HG02885 (cell line): ENCODE data around the gene MAP4K4.

Experiments used
- ATAC-seq: cut with Tn5 transposase; IDR thresholded peaks from one replicate; pipeline ENCODE4 v1.9.1; 2021; ENCODE audit warnings: mild to moderate bottlenecking; ENCODE audit not compliant: unreplicated experiment, poor library complexity

Gene MAP4K4

DNA sequence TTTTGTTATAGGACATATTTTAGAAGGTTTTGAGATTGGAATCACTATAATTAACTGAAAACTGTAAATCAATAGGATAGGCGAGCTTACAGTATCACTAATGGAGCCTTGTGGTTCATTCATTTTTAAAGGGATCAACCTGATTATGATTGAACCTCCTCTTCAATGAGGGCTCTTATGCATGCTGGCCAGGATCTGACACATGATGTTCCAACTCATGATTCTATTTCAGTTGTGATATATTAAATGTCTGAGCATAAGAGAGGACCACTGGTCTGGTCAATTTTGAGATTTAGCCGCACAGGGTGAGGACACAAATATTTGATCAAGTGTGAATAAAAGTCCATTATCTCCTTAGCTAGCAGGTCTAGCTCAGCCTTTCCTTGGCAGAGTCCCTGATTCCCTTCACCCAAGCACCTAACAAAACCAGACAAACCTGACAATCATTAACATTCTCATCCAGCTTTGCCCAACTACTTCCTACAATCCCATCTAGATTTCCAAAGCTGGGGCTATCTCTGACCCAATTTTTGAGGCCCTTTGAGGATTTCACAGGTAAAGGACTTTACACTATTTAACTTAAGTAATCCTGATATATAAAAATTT is 6.9 kb upstream of the MAP4K4 start:
- ATAC-seq: no peak

DNA sequence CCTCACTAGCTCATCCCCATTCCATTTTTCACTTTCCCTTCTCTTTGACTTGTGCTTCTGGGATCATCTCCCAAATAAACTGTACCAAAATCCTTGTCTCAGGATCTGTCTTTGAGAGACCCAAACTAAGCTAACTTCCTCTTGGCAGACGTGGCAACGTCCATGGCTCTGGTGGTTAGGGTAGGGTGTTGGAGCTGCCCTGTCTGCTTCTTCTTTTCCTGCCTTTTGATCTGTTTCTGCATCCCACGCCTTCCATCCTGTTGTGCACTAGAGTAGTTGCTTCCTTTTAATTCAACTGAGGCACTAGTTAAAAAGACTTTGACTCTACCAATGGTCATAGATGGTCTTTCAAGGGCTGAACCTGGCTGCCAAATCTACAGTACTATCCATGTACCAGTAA is 5.5 kb upstream of the MAP4K4 start:
- no peak for ATAC-seq

DNA sequence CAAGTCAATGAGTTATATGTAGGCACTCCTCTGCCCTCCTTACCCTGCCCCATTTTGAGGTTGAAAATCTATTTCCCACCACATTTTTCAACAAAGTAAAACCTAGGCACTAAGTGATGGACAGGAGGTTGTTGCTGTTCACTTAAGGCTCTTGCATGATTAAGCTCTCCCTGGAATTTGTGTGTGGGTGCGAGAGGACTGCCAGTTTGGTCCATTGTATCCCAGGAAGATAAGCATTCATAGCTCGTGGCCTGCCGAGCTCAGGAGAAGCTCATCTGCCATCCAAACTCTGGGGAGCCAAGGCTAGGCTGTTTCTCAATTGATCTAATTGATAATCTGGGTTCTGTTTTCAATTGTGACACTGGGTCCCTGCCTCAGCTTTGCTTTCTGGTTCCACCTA is 4.7 kb upstream of the MAP4K4 start:
- no peak for ATAC-seq

DNA sequence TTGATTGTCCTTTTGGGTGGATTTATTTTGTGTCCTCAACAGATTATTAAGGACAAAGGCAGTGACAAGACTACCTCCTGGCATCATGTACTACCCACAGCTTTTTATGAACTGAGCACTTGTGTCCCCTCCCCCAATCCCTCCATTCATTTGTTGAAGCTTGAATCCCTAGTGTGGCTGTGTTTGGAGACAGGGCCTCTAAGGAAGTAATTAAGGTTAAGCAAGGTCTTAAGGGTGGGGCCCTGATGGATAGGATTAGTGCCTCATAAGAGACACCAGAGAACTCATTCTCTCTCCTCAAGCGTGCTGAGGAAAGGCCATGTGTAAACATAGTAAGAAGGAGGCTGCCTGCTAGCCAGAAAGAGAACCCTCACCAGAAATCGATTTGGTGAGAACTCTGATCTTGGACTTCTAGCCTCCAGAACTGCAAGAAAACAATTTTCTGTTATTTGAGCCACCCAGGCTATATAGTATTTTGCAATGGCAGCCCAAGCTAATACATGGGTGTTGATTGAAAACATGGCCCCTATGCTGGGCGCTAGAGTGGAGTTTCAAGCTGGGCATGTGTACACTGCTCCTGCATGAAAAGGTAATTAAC is 3.4 kb upstream of the MAP4K4 start:
- ATAC-seq: no peak

GRCh38 chr2:101696272-101697123 is 1.0 kb upstream of the MAP4K4 start:
- ATAC-seq: no peak

DNA sequence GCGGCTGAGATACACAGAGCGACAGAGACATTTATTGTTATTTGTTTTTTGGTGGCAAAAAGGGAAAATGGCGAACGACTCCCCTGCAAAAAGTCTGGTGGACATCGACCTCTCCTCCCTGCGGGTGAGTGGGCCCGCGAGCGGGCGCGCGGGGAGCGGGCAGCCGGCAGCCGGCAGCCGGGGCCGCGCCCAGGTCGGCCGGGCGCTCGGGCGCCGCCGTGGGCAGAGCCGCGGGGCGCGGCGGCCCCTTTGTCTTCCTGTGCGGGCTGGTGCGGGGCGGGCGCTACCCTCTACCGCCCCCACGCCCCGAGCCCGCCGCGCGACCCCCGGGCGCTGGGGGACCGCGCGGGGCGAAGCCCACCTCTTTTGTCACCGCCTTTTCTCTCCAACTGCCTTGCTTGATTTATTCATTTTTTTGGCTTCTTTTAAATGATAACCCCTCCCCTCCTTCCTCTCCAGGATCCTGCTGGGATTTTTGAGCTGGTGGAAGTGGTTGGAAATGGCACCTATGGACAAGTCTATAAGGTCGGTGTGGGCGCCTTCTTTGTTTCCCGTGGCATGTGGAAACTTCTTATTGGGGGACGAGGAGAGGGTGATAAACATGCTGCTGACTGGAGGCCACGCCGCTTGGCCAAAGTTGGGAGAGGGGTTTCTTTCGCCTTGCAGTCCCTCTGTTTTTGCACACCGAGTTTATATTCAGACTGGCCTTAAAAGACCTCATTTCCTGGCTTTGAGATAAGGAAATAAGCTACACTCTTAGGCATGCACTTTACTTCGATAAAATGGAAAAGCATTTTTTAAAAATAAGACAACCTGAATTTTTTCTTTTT is 722 bp downstream of the MAP4K4 start:
- peak; percentile 37 for ATAC-seq

DNA sequence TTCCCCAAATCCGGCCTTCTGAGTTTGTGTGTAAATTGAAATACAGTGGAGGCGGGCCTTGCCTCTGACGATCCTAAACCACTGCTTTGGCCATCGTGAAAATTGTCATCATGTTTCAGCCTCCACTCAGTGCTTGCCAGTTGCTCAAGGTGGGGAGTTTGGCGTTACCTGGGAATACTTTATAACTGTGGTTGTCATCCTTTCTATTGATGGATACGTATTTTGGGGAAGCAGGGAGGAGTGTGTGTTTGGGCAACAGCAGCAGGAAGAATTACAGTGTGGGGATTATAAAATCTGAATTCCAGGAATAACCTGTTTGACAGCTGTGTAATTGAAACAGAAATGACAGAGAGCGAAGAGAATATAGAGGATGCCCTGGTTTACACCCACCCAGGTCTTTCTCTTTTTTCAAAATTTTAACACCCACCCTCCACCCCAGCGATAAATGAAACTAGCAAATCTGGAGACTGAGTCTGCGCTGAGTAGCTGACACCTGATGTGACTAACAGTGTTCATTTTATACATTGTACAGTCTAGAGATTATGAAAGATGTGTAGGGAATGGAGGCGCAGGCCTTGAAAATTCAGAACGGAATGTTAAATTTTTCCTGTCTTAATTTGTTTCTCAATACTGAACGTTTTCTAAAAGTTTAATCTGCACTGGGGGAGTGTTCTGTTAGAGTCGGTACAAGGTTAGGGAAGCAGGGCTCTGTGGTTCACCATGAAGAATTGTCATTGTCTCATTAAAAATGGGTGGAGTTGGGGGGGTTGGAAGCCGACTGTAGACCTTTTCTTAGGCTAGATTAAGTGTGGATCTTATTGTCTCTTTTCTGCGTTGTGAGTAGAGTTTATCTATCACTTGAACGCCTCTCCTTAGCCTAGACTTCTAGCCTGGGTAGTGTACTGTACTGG is 1.6 kb downstream of the MAP4K4 start:
- no peak for ATAC-seq

DNA sequence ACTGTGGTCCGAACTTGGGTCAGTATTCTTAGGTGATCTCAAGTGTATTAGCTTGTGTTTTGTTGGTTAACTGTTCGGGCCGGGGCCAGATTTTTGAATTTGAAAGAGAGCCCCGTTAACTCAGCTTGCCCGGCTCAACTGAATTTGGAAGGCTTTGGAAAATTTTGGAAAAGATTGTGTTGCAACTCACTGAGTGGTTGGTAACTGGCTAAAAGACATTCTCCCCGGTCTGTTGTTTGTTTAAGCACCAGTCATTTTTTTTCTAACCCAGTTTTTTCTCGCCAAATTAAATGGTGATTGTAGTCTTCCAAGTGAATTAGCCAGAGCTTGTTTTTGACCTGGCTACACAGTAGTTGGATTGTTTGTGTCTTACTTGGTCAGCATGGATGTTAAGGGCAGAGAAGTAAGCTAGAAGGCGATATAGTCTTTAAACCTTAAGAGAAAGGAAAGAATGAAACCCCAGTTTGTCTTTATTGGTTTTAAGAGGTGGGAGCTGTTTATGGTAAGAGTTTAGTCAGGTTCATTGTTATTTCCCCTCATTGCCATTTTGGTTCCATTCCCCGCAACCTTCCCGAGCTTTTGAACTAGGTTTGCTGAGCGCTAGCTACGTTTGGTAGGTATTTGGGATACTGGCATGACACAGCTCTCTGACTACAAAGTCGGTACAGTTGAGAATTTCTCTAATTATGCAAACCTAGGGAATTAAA is 2.4 kb downstream of the MAP4K4 start:
- no peak for ATAC-seq

DNA sequence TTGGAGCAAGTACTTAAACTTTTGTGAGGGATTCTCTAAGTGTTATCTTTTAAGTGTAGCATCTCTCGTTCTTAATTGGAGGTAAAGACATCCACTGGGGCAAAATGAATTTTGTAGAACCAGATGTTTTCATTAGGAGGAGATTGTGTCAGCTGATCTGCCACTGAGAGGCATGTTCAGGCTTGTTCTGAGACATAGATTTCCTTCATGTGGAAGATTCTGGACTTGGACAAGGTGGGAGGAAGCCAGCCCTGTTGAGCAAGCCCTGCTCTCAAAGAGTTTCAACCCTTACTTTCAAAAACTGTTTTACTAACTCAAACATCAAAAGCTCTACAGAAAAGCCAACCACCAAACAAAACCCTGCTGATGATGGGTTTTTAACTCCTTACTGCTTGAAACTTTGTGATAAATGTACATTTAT is 6.5 kb downstream of the MAP4K4 start:
- ATAC-seq: no peak

GRCh38 chr2:101704816-101705578 is 7.5 kb downstream of the MAP4K4 start:
- no peak for ATAC-seq

- ATAC-seq: no peak
Measured at GRCh38 chr2:101706121-101706818, 8.8 kb downstream of the MAP4K4 start.

DNA sequence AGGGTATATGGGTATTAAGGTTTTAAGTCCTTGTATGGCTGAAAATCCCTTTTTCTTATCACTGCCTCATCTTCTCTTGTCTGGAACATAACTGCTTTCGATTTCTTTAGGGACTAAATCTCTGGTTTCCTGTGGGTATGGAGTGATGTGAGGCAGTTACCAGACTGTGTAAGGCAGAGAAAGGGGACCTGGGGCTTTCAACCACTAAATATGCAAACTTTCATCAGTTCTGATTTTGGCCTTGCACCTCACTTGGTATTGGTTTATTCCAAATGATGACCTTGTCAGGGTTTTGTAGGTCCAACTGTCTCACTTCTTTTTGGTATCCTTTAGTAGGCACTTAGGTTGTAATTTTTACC is 9.3 kb downstream of the MAP4K4 start:
- peak; percentile 52 for ATAC-seq

GRCh38 chr2:101710036-101710435 is 12.5 kb downstream of the MAP4K4 start:
- ATAC-seq: no peak

- no peak for ATAC-seq
Measured at GRCh38 chr2:101710471-101711318, 13.2 kb downstream of the MAP4K4 start.

GRCh38 chr2:101714118-101714517 is 16.6 kb downstream of the MAP4K4 start:
- ATAC-seq: no peak

- peak; percentile 67 for ATAC-seq
Measured at GRCh38 chr2:101717071-101717845, 19.8 kb downstream of the MAP4K4 start.
